GM12801 (cell line): ENCODE measurements around the gene CLIP4.

Experiments used
- TF ChIP-seq, protein P1 (sequence below): IDR thresholded peaks from one replicate; pipeline ENCODE4 v1.5.1; 2011; ENCODE audit warnings: control low read depth; ENCODE audit not compliant: insufficient read length; ENCODE audit errors: extremely low read depth

The CLIP4 gene

DNA sequence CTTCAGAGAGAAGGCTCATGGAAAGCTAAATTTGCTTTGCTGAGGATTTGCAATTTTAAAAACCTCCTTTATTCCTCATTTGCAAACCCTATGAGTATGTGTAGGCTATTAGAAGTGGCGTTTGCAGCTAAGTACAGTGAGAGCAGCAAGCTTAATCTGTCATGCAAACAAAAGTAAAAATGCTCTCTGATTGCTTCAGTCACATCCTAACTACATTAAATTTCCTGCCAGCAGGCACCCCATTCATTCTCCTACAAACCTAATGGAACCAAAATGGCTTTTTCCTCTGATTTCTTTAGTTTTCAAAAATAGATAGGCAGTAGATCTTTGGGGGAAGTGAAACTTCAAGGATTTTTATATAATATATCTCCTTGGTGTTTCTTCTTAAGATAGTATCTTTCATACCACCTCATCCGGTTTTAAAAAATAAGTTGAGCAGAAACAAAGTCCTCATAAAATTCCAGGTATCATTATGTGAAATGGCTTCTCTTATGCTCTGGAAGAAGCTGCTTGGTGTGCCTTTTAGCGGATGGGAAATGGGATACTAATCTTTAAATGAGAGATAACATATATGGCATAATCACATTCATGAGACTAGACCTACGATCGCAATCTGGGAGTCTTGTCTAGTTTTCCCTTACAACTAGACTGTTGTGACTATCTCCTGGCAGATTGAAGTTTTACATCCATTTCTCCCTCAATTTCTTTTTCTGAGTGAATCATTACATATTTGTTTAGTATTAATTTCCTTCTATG is 49.1 kb downstream of the CLIP4 start:
- TF ChIP-seq, protein P1, sequence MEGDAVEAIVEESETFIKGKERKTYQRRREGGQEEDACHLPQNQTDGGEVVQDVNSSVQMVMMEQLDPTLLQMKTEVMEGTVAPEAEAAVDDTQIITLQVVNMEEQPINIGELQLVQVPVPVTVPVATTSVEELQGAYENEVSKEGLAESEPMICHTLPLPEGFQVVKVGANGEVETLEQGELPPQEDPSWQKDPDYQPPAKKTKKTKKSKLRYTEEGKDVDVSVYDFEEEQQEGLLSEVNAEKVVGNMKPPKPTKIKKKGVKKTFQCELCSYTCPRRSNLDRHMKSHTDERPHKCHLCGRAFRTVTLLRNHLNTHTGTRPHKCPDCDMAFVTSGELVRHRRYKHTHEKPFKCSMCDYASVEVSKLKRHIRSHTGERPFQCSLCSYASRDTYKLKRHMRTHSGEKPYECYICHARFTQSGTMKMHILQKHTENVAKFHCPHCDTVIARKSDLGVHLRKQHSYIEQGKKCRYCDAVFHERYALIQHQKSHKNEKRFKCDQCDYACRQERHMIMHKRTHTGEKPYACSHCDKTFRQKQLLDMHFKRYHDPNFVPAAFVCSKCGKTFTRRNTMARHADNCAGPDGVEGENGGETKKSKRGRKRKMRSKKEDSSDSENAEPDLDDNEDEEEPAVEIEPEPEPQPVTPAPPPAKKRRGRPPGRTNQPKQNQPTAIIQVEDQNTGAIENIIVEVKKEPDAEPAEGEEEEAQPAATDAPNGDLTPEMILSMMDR, result no peak

DNA sequence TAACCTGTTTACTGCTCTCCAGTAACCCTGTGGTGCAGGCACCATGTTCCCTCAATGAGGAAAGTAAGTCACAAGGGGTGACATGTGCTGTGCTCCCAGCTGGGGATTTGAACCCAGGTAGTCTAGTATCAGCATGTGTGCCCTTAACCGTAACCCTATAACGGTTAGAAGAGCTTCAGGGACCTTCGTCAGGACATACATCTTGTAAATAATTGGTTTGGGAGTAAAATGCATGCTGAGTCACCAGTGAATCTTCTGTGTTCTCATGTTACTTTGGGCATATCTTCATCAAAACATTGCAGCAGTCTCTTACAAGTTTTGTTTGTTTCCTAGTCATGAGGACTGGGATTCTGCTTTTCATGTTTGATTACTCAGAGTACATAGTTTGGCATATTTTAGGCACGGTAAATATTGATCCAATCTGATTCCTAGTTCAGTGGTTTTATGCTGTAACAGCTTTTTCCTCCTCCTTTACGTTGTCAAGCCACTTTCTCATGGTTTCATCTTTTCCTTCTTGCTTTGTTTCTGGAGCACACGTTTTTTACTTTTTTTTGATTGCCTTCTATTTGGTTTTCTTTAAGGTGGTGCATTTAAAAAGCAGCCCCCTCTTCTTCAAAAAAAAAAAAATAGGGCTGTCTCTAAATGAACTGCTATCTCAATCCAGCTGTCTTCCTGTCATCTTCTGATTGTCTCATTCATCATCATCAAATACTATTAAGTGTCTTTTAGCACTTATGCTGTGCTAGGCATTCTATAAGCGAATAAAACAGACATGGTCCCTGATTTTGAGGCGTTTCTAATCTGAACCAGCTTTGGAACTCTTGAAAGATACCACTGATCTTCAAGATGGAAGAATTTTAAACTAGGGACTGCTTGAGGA is 50.4 kb downstream of the CLIP4 start:
- TF ChIP-seq, protein P1, result no peak

DNA sequence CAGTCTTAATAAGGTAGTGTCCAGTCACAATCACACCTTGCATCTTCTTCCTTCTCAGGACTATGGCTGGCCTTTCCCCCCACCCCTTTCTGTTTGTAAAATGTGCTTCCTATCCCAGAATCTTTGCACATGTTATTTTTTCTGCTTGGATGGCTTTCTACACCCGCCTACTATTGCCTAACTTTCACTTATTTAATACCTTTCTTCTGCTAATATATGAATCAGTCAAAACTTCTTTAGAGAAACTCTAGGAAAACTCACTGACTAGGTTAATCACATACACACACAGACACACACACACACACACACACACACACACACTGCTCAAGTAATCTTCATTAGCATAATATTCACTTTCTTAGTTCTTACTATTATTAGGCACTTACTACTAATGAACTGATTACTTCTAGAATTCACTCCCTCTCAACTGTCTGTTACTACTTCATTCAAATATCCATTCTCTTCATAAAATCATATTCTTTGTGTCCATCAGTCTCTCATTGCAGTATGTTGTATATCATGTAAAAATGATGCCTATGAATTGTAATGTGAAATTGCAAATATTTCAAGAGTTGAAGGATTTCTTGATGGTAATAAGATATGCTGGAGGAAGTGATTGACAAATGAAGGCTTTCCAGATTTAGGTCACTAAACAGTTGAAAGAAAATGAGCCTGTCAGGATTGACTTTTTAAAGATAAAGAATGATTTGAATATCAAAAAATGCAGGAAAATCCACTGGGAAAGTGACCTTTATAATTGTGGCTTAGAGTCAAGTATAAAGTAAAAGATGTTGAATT is 51.2 kb downstream of the CLIP4 start:
- TF ChIP-seq, protein P1, result no peak

DNA sequence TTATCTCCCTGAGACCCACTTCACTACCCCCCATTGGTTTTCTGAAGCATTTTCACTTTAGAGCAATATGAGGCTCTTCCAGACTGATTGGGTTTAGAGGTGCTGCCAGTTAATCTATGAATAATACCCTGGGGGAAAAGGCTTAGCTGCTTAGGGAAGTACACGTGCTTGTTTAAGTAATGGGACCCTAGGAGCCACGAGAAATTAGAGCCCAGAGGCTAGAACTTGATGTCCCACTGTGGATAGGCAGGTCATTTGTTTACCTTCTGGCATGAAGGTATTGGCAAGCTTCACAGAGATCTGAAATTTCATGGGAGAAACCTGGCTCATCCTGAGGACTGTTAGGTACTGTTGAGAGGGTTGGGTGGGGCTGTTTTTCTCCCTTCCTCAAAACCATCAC is 59.7 kb downstream of the CLIP4 start:
- TF ChIP-seq, protein P1, result no peak

DNA sequence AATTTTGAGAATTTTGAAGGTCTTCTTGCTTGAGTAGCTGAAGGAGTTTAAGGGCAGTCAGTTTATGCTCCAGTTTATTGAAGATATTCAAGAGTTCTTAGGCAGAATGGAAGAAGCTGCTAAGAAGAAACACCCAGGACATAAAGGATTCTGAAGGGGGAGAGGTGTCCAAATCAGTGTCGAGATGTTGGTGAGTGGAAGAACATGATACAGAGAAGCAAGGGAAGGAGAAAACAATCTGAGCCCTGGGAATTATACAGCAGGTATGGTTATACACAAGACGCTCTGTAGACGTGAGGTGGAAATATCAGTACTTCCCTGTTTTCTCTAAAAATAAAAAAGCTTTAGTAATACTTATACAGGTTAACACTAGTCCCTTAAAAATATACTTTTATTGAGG is 60.1 kb downstream of the CLIP4 start:
- TF ChIP-seq, protein P1, result no peak

DNA sequence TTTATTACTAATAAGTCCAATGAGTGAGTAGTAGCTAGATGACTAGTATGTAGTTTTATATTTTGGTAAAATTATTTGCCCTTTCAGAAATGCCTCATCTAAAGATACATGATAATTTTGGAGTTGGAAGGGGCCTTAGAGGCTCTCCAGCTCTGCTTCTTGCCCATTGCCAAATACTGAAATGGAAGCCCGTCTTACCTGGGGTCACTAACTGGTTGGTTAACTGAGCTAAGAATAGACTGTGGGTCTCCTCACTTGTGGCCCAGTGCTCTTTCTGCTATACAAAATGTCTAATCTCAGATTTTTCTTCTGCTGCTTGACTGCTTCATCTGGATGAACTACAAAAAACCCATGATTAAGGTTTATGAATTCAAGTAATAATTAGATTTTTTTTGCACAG is 67.1 kb downstream of the CLIP4 start:
- TF ChIP-seq, protein P1, result no peak

DNA sequence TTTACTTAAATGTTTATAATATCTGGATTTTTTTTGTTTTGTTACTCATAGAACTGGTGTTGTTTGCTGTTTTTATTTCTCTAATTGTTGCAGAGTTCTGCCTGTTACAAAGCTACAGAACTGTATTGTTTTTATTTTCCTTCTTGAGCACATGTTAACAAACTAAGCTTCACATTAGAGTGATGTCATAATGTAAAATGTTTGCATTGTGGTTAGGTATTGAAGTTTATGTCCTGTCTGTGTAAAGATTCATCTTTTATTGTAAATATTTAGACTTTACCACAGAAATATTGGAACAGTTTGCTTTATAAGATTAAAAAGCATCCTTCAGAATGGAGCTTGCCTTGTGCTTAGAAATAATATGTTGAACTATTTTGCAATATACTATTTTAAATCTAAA is 67.7 kb downstream of the CLIP4 start:
- TF ChIP-seq, protein P1, result no peak
